ENCODE measurements around the gene VPS4B. TPM values are rescaled to one million over a fixed set of nuclear protein-coding genes. Genes with fewer than 3 reads are reported as not detected.

VPS4B gene
- total RNA-seq, 1 experiment from 2014 or later, result 60.2 TPM

DNA sequence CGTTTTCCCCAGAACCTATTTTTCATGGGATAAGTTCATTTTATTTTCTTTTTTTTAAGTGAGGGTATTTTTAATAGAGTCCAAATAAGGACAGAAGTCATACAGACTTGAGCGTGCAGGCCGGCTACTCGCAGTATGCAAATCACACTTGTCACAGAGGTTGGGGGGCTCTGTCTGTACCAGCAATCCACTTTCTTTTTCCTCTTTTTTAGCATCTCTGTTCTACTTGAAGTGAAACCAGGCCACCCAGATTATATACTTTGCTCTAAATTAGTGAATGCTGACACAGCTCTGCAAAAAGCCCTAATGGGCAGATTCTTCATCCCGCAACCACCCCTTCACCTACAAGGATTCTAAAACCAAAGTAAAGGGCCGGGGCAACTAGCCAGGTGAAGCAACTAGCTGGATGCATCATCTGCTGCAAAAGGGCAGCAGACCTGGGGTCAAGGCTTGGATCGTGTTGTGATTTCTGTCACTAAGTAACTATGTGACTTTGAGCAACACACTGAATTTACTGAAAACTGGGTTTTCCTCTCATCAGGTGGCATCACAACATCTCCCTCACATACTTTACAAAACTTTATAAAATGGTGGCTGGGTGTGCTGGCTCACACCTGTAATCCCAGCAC is 73.7 kb downstream of the VPS4B start:
- Histone ChIP-seq H3K27ac (ENCODE audit: insufficient read length, low read depth, low read length) (no peak overlapping the region), H3K4me1 (ENCODE audit: insufficient read depth, low read length) (no peaks in the 10 kb centered on the region), H2AFZ (ENCODE audit: low read length) (no peak overlapping the region), H2BK5ac (ENCODE audit: insufficient read length, low read length) (no peak overlapping the region), H3K18ac (ENCODE audit: insufficient read length, low read depth, low read length) (no peak overlapping the region), H2AK5ac (ENCODE audit: insufficient read length, low read length) (no peak overlapping the region), H2BK120ac (ENCODE audit: low read depth, low read length, poor library complexity, severe bottlenecking) (no peak overlapping the region), H3K56ac (ENCODE audit: insufficient read length, low read depth, low read length) (no peak overlapping the region), H2BK12ac (ENCODE audit: insufficient read length, low read depth, low read length) (no peak overlapping the region), H3K9ac (ENCODE audit: extremely low read depth, insufficient read length, low read length) (no peak overlapping the region), H3K9me3 (ENCODE audit: control insufficient read depth, low read depth, low read length) (no peaks in the 10 kb centered on the region), H3T11ph (ENCODE audit: low read length) (no peak overlapping the region), H3K4me2 (ENCODE audit: insufficient read depth, insufficient read length, low read length) (no peak overlapping the region), H4K8ac (replicated peaks; ENCODE audit: insufficient read length, low read depth, low read length) (no peak overlapping the region), H4K5ac (ENCODE audit: insufficient read length, low read depth, low read length) (no peak overlapping the region), H3K23me2 (ENCODE audit: insufficient read length, low read depth, low read length, poor library complexity, severe bottlenecking) (no peaks in the 10 kb centered on the region), H3K4ac (ENCODE audit: low read depth, low read length) (no peak overlapping the region), H4K20me1 (ENCODE audit: control insufficient read depth, insufficient read depth, insufficient read length) (no peaks in the 10 kb centered on the region), H3K27me3 (ENCODE audit: insufficient read depth, low read length) (no peaks in the 10 kb centered on the region), H3K14ac (ENCODE audit: insufficient read depth, low read length) (no peak overlapping the region), H3K79me2 (ENCODE audit: insufficient read depth, low read length) (no peaks in the 10 kb centered on the region), H2BK15ac (ENCODE audit: low read depth, low read length) (no peak overlapping the region), H2BK20ac (ENCODE audit: low read depth, low read length, poor library complexity, severe bottlenecking) (no peak overlapping the region), H3K23ac (ENCODE audit: insufficient read length, low read depth, low read length) (no peak overlapping the region), H3K79me1 (ENCODE audit: insufficient read depth, low read depth, low read length, poor library complexity, severe bottlenecking) (no peaks in the 10 kb centered on the region), H4K91ac (ENCODE audit: insufficient read length, low read depth, low read length) (no peak overlapping the region)
- TF ChIP-seq, protein P1, sequence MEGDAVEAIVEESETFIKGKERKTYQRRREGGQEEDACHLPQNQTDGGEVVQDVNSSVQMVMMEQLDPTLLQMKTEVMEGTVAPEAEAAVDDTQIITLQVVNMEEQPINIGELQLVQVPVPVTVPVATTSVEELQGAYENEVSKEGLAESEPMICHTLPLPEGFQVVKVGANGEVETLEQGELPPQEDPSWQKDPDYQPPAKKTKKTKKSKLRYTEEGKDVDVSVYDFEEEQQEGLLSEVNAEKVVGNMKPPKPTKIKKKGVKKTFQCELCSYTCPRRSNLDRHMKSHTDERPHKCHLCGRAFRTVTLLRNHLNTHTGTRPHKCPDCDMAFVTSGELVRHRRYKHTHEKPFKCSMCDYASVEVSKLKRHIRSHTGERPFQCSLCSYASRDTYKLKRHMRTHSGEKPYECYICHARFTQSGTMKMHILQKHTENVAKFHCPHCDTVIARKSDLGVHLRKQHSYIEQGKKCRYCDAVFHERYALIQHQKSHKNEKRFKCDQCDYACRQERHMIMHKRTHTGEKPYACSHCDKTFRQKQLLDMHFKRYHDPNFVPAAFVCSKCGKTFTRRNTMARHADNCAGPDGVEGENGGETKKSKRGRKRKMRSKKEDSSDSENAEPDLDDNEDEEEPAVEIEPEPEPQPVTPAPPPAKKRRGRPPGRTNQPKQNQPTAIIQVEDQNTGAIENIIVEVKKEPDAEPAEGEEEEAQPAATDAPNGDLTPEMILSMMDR (conservative IDR thresholded peaks at IDR 0.05), result no peak
- Mint-ChIP-seq H3K36me3 (ENCODE audit: insufficient read depth in 1 of 3, low read depth in 3 of 3) (peaks cover 21 to 79% (median 63%) of the 10 kb centered on the region in 3 experiments; a peak in 6 of 7 replicates), H3K9me3 (no peaks in the 10 kb centered on the region), H3K4me1 (no peaks in the 10 kb centered on the region), H3K27me3 (ENCODE audit: low read depth) (no peaks in the 10 kb centered on the region), H3K4me3 (no peak overlapping the region), H3K27ac (no peak overlapping the region)
- no CpG with 5 or more reads among the region's 7 CpGs for WGBS (ENCODE audit: extremely low coverage, insufficient read length, low lambda C conversion rate)
- DNase-seq, result no peak

All from H9 (cell line).